IMR-90 (cell line): Measurements from ENCODE around the gene IL1RAPL1. TPM values are rescaled to one million over a fixed set of nuclear protein-coding genes. Genes with fewer than 3 reads are reported as not detected.

Experiments used
- ATAC-seq: fragments of 200-7000 bp; cut with Tn5 transposase; 2 replicates; pipeline ENCODE4 v1.9.1; 2020; ENCODE audit warnings: low read depth, mild to moderate bottlenecking, moderate library complexity
- BruUV-seq: library from RNA; stranded (reverse); fragments of 400-500 nt; replicated peaks from 2 replicates; lab custom pipeline; 2021; lab: Mats Ljungman, UMichigan
- CTCF ChIA-PET: fragments of 300-600 bp; formaldehyde crosslinking; extraction: SDS; loops from one replicate; lab custom pipeline; 2021; ENCODE audit warnings: antibody characterized with exemption; lab: Yijun Ruan, JAX
- POLR2A ChIA-PET: fragments of 300-600 bp; sonication (Branson Sonifier 250); formaldehyde crosslinking; loops from one replicate; lab custom pipeline; 2022; ENCODE audit warnings: antibody characterized with exemption; ENCODE audit not compliant: unreplicated experiment; lab: Charles Lee
- DNase-seq: peaks from one replicate; pipeline ENCODE4 v3.0.0; 2013
- H2AFZ ChIP-seq: replicated peaks from 2 replicates; pipeline ENCODE3; 2013; ENCODE audit warnings: low read length, mild to moderate bottlenecking; ENCODE audit not compliant: poor library complexity
- H2AK5ac ChIP-seq: 2 replicates; pipeline ENCODE4 v1.6.1; 2013; ENCODE audit warnings: low read depth, low read length, inconsistent platforms
- H2AK9ac ChIP-seq: replicated peaks from 2 replicates; pipeline ENCODE3; 2013; ENCODE audit warnings: mild to moderate bottlenecking, low read depth, low read length, moderate library complexity; ENCODE audit not compliant: poor library complexity
- H2BK120ac ChIP-seq: 2 replicates; pipeline ENCODE4 v1.6.1; 2013; ENCODE audit warnings: low read depth, low read length, inconsistent platforms
- H2BK15ac ChIP-seq: 3 replicates; pipeline ENCODE4 v1.6.1; 2013; ENCODE audit warnings: low read depth, low read length, inconsistent platforms
- H2BK20ac ChIP-seq: 2 replicates; pipeline ENCODE4 v1.6.1; 2013; ENCODE audit warnings: low read depth, mild to moderate bottlenecking, inconsistent platforms, low read length, moderate library complexity
- H2BK5ac ChIP-seq: 2 replicates; pipeline ENCODE4 v1.6.1; 2013; ENCODE audit warnings: mild to moderate bottlenecking, low read depth, low read length, inconsistent platforms; ENCODE audit not compliant: poor library complexity, severe bottlenecking
- H3K14ac ChIP-seq: replicated peaks from 2 replicates; pipeline ENCODE4 v1.6.1; 2013; ENCODE audit warnings: low read depth, low read length, inconsistent platforms
- H3K18ac ChIP-seq: 2 replicates; pipeline ENCODE4 v1.6.1; 2013; ENCODE audit warnings: low read depth, low read length, control low read depth
- H3K23ac ChIP-seq: 2 replicates; pipeline ENCODE4 v1.6.1; 2013; ENCODE audit warnings: low read depth, low read length, inconsistent platforms
- H3K27ac ChIP-seq: 2 replicates; pipeline ENCODE4 v1.5.1; 2013; ENCODE audit warnings: mild to moderate bottlenecking, control low read depth, low read length; ENCODE audit not compliant: insufficient read depth
- H3K27me3 ChIP-seq: 2 replicates; pipeline ENCODE4 v1.6.1; 2013; ENCODE audit warnings: low read length; ENCODE audit not compliant: control insufficient read depth, insufficient read depth
- H3K36me3 ChIP-seq: 2 replicates; pipeline ENCODE4 v1.6.1; 2013; ENCODE audit warnings: low read length, mixed read lengths; ENCODE audit not compliant: control insufficient read depth, insufficient read depth
- H3K4ac ChIP-seq: 2 replicates; pipeline ENCODE4 v1.6.1; 2013; ENCODE audit warnings: low read depth, low read length, inconsistent platforms
- H3K4me1 ChIP-seq: 2 replicates; pipeline ENCODE4 v1.6.1; 2013; ENCODE audit warnings: low read length, mixed read lengths; ENCODE audit not compliant: control insufficient read depth, insufficient read depth
- H3K4me2 ChIP-seq: 2 replicates; pipeline ENCODE4 v1.6.1; 2013; ENCODE audit warnings: low read depth, mild to moderate bottlenecking, control low read depth, low read length, moderate library complexity
- H3K4me3 ChIP-seq: 2 replicates; pipeline ENCODE4 v1.5.1; 2013; ENCODE audit warnings: low read depth, mild to moderate bottlenecking, control low read depth, low read length, moderate library complexity; ENCODE audit not compliant: insufficient read depth
- H3K56ac ChIP-seq: 2 replicates; pipeline ENCODE4 v1.6.1; 2013; ENCODE audit warnings: low read length, inconsistent platforms; ENCODE audit not compliant: insufficient read depth; ENCODE audit errors: extremely low read depth
- H3K79me1 ChIP-seq, 2 experiments: 2 replicates each; pipeline ENCODE4 v1.6.1; 2013; ENCODE audit warnings: low read length in 2 of 2, inconsistent platforms in 1 of 2, low read depth in 1 of 2
- H3K9ac ChIP-seq: 2 replicates; pipeline ENCODE4 v1.6.1; 2013; ENCODE audit warnings: low read depth, low read length, control low read depth
- H3K9me1 ChIP-seq: 2 replicates; pipeline ENCODE4 v1.6.1; 2013; ENCODE audit warnings: low read length, inconsistent platforms; ENCODE audit not compliant: insufficient read depth
- H3K9me3 ChIP-seq: 2 replicates; pipeline ENCODE4 v1.6.1; 2013; ENCODE audit warnings: low read length; ENCODE audit not compliant: control insufficient read depth, insufficient read depth
- H4K20me1 ChIP-seq: 2 replicates; pipeline ENCODE4 v1.6.1; 2013; ENCODE audit warnings: low read length, inconsistent platforms; ENCODE audit not compliant: insufficient read depth
- H4K5ac ChIP-seq: 2 replicates; pipeline ENCODE4 v1.6.1; 2013; ENCODE audit warnings: mild to moderate bottlenecking, low read depth, low read length, control low read depth
- H4K8ac ChIP-seq, 2 experiments: 2 replicates each; pipeline ENCODE4 v1.6.1; 2013; ENCODE audit warnings: low read depth in 2 of 2, low read length in 2 of 2, control low read depth in 1 of 2, inconsistent platforms in 1 of 2
- H4K91ac ChIP-seq: 2 replicates; pipeline ENCODE4 v1.6.1; 2013; ENCODE audit warnings: low read depth, low read length, inconsistent platforms; ENCODE audit not compliant: insufficient read depth
- BHLHE40 ChIP-seq: fragments of 150-350 bp; IDR thresholded peaks from 2 replicates; pipeline ENCODE4 v1.6.1; 2016; ENCODE audit warnings: mild to moderate bottlenecking, low read depth, low read length
- CEBPB ChIP-seq: IDR thresholded peaks from 2 replicates; pipeline ENCODE4 v1.6.1; 2012; ENCODE audit warnings: low read depth, low read length, improper control_type of control experiment
- CHD1 ChIP-seq: IDR thresholded peaks from 2 replicates; pipeline ENCODE4 v1.6.1; 2012; ENCODE audit warnings: low read depth, low read length, improper control_type of control experiment
- CTCF ChIP-seq: conservative IDR thresholded peaks from 2 replicates; pipeline ENCODE4 v1.5.1; 2012; ENCODE audit warnings: mild to moderate bottlenecking, low read depth, low read length, improper control_type of control experiment
- ELK1 ChIP-seq: fragments of 150-350 bp; IDR thresholded peaks from 2 replicates; pipeline ENCODE4 v1.6.1; 2016; ENCODE audit warnings: low read depth, mild to moderate bottlenecking, low read length, moderate library complexity, borderline replicate concordance
- FOS ChIP-seq: fragments of 150-350 bp; IDR thresholded peaks from 2 replicates; pipeline ENCODE4 v1.6.1; 2016; ENCODE audit warnings: low read depth, low read length
- MAFK ChIP-seq: IDR thresholded peaks from 2 replicates; pipeline ENCODE4 v1.6.1; 2012; ENCODE audit warnings: low read depth, low read length, improper control_type of control experiment
- MAZ ChIP-seq: IDR thresholded peaks from 2 replicates; pipeline ENCODE4 v1.6.1; 2012; ENCODE audit warnings: low read depth, mild to moderate bottlenecking, low read length, improper control_type of control experiment, moderate library complexity, borderline replicate concordance
- MXI1 ChIP-seq: IDR thresholded peaks from 2 replicates; pipeline ENCODE4 v1.6.1; 2012; ENCODE audit warnings: low read depth, mild to moderate bottlenecking, low read length, moderate library complexity, borderline replicate concordance
- NFE2L2 ChIP-seq: fragments of 150-350 bp; IDR thresholded peaks from 2 replicates; pipeline ENCODE4 v1.6.1; 2016; ENCODE audit warnings: low read depth, mild to moderate bottlenecking, low read length
- POLR2A ChIP-seq: IDR thresholded peaks from 2 replicates; pipeline ENCODE4 v1.6.1; 2012; ENCODE audit warnings: mild to moderate bottlenecking, low read depth, low read length
- RAD21 ChIP-seq: IDR thresholded peaks from 2 replicates; pipeline ENCODE4 v1.6.1; 2012; ENCODE audit warnings: low read length, improper control_type of control experiment
- RCOR1 ChIP-seq: IDR thresholded peaks from 2 replicates; pipeline ENCODE4 v1.6.1; 2012; ENCODE audit warnings: mild to moderate bottlenecking, low read length, improper control_type of control experiment; ENCODE audit not compliant: insufficient replicate concordance
- RFX5 ChIP-seq: IDR thresholded peaks from 2 replicates; pipeline ENCODE4 v1.8.0; 2012; ENCODE audit warnings: low read depth, mild to moderate bottlenecking, low read length, moderate library complexity
- SMC3 ChIP-seq: fragments of 150-350 bp; IDR thresholded peaks from 2 replicates; pipeline ENCODE4 v1.6.1; 2016; ENCODE audit warnings: low read depth, mild to moderate bottlenecking, antibody characterized with exemption, low read length, moderate library complexity
- USF2 ChIP-seq: fragments of 150-350 bp; IDR thresholded peaks from 2 replicates; pipeline ENCODE4 v1.6.1; 2017; ENCODE audit warnings: mild to moderate bottlenecking, antibody characterized with exemption, low read length, low read depth
- WGBS, 2 experiments: methylation state at CpG; one replicate each; pipeline versions ENCODE4 v1.1.5 to v1.1.7; 2013; ENCODE audit warnings: missing lambda C conversion rate in 2 of 2; ENCODE audit not compliant: insufficient read length in 1 of 2; ENCODE audit errors: extremely low coverage in 2 of 2; 5-methylcytosine and 5-hydroxymethylcytosine counted together
- dilution Hi-C: fragments of 300-500 bp; cut with HindIII; formaldehyde crosslinking; loops from one replicate; pipeline ENCODE4 v1.14.3; 2018; ENCODE audit warnings: low sequenced_read_pairs; ENCODE audit not compliant: unreplicated experiment
- in situ Hi-C: fragments of 300-500 bp; cut with MboI; formaldehyde crosslinking; loops from 3 replicates; pipeline ENCODE4 v1.14.3; 2019; ENCODE audit warnings: low sequenced_read_pairs, inconsistent platforms, mixed read lengths
- intact Hi-C: fragments of 100-400 bp; cut with micrococcal nuclease; formaldehyde crosslinking; loops from 2 replicates; pipeline ENCODE4 v1.10.0; 2022
- polyA plus RNA-seq, 3 experiments: library from polyadenylated mRNA; depleted of rRNA; stranded (reverse); fragments of >200 nt; gene quantifications; 2 replicates each; pipeline ENCODE4 v1.2.3, GENCODE V29; 2012; ENCODE audit warnings: low replicate concordance in 1 of 3
- total RNA-seq: library from RNA; depleted of rRNA; stranded (reverse); fragments of >200 nt; gene quantifications from 2 replicates; pipeline ENCODE4 v1.2.3, GENCODE V29; 2012

The IL1RAPL1 gene
- total and polyA plus RNA-seq, 2 of the 4 experiments (the other 2 are of a cell fraction) = 1.5 to 9.0 TPM

GRCh38 chrX:29477878-29478277 is 890.6 kb downstream of the IL1RAPL1 start:
- no peak overlapping the region for H4K91ac ChIP-seq
- no peaks in the 10 kb centered on the region for H3K9me1 ChIP-seq
- H3K36me3 ChIP-seq = no peaks in the 10 kb centered on the region
- H2BK5ac ChIP-seq = no peak overlapping the region
- no peak overlapping the region for H3K9ac ChIP-seq
- no peak overlapping the region for H4K8ac ChIP-seq
- no peak overlapping the region for H2BK120ac ChIP-seq
- H2AFZ ChIP-seq = no peak overlapping the region
- H3K56ac ChIP-seq = no peak overlapping the region
- no peak overlapping the region for H3K4ac ChIP-seq
- ATAC-seq (no peak), DNase-seq (no peak)
- H2BK15ac ChIP-seq = no peak overlapping the region
- ChIA-PET CTCF (no interaction called here), POLR2A (no interaction called here)
- no peaks in the 10 kb centered on the region for H3K79me1 ChIP-seq
- in situ Hi-C loops = no loop called here
- H3K4me3 ChIP-seq = no peak overlapping the region
- no peaks in the 10 kb centered on the region for H3K27me3 ChIP-seq
- H2AK9ac ChIP-seq = no peak overlapping the region
- BruUV-seq = no TSS peak
- dilution Hi-C loops = no loop called here
- no peaks in the 10 kb centered on the region for H4K20me1 ChIP-seq
- 50% methylated on average over 1 of the region's 1 CpG; no CpG with 5 or more reads in 1 of the 2 experiments for WGBS, 2 experiments
- no peak overlapping the region for H2AK5ac ChIP-seq
- no peaks in the 10 kb centered on the region for H3K4me1 ChIP-seq
- H4K5ac ChIP-seq = no peak overlapping the region
- intact Hi-C loops = no loop called here
- H3K14ac ChIP-seq = no peak overlapping the region
- H3K18ac ChIP-seq = no peak overlapping the region
- H3K23ac ChIP-seq = no peak overlapping the region
- no peak overlapping the region for H3K4me2 ChIP-seq
- H2BK20ac ChIP-seq = no peak overlapping the region
- H3K9me3 ChIP-seq = no peaks in the 10 kb centered on the region
- H3K27ac ChIP-seq = no peak overlapping the region
- TF ChIP-seq RFX5 (no peak), FOS (no peak), SMC3 (no peak), USF2 (no peak), CEBPB (no peak), POLR2A (no peak), MXI1 (no peak), CHD1 (no peak), MAFK (no peak), BHLHE40 (no peak), CTCF (no peak), MAZ (no peak), RCOR1 (no peak), RAD21 (no peak), NFE2L2 (no peak), ELK1 (no peak)
